PFSK-1 (cell line): Measurements from ENCODE around the gene NARS2.

Source experiments
- FOXP2 ChIP-seq: optimal IDR thresholded peaks from 2 replicates; pipeline ENCODE3; 2011; ENCODE audit warnings: borderline replicate concordance, control low read depth, inconsistent platforms; ENCODE audit not compliant: insufficient read depth; ENCODE audit errors: extremely low read length, extremely low read depth
- POLR2AphosphoS5 ChIP-seq: IDR thresholded peaks from 2 replicates; pipeline ENCODE4 v1.6.1; 2012; ENCODE audit warnings: low read depth, mild to moderate bottlenecking, control low read depth, low read length, moderate library complexity
- SIN3A ChIP-seq: IDR thresholded peaks from 2 replicates; pipeline ENCODE4 v1.6.1; 2012; ENCODE audit warnings: mild to moderate bottlenecking, low read length, moderate library complexity, borderline replicate concordance; ENCODE audit not compliant: insufficient read depth
- TAF1 ChIP-seq: IDR thresholded peaks from 2 replicates; pipeline ENCODE4 v1.6.1; 2012; ENCODE audit warnings: low read length, control low read depth, borderline replicate concordance; ENCODE audit not compliant: insufficient read depth
- TF ChIP-seq, protein P1 (sequence below), 2 experiments: IDR thresholded peaks; 2 replicates each; pipeline versions ENCODE4 v1.6.1 to v1.8.0; 2011 to 2012; ENCODE audit warnings: low read depth in 2 of 2, low read length in 2 of 2, control low read depth in 1 of 2, inconsistent platforms in 1 of 2, mild to moderate bottlenecking in 1 of 2, moderate library complexity in 1 of 2; ENCODE audit not compliant: insufficient read depth in 1 of 2

Gene NARS2

GRCh38 chr11:78390809-78391208 is 183.9 kb downstream of the NARS2 start:
- no peak for TF ChIP-seq FOXP2
- TF ChIP-seq, protein P1, sequence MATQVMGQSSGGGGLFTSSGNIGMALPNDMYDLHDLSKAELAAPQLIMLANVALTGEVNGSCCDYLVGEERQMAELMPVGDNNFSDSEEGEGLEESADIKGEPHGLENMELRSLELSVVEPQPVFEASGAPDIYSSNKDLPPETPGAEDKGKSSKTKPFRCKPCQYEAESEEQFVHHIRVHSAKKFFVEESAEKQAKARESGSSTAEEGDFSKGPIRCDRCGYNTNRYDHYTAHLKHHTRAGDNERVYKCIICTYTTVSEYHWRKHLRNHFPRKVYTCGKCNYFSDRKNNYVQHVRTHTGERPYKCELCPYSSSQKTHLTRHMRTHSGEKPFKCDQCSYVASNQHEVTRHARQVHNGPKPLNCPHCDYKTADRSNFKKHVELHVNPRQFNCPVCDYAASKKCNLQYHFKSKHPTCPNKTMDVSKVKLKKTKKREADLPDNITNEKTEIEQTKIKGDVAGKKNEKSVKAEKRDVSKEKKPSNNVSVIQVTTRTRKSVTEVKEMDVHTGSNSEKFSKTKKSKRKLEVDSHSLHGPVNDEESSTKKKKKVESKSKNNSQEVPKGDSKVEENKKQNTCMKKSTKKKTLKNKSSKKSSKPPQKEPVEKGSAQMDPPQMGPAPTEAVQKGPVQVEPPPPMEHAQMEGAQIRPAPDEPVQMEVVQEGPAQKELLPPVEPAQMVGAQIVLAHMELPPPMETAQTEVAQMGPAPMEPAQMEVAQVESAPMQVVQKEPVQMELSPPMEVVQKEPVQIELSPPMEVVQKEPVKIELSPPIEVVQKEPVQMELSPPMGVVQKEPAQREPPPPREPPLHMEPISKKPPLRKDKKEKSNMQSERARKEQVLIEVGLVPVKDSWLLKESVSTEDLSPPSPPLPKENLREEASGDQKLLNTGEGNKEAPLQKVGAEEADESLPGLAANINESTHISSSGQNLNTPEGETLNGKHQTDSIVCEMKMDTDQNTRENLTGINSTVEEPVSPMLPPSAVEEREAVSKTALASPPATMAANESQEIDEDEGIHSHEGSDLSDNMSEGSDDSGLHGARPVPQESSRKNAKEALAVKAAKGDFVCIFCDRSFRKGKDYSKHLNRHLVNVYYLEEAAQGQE (IDR thresholded peaks at IDR 0.05; ENCODE audit: insufficient read depth in 1 of 2, low read depth in 2 of 2, low read length in 2 of 2) = no peak
- no peak for TF ChIP-seq POLR2AphosphoS5
- no peak for TF ChIP-seq SIN3A
- no peak for TF ChIP-seq TAF1

- TF ChIP-seq POLR2AphosphoS5 (no peak), SIN3A (no peak), TAF1 (no peak)
- TF ChIP-seq, protein P1 (IDR thresholded peaks at IDR 0.05; ENCODE audit: insufficient read depth in 1 of 2, low read depth in 2 of 2, low read length in 2 of 2) = no peak
These were observed 188.3 kb downstream of the NARS2 start for GRCh38 chr11:78386215-78386941.
